ENCODE measurements around the gene CAMTA1. TPM values are rescaled to one million over a fixed set of nuclear protein-coding genes. Genes with fewer than 3 reads are reported as not detected.

The CAMTA1 gene
- polyA plus RNA-seq, 1 of the 3 experiments (the other 2 are of a cell fraction), result 63.1 TPM

- no peaks in the 10 kb centered on the region for H4K20me1 ChIP-seq (ENCODE audit: insufficient read depth)
- no peak overlapping the region for H2AFZ ChIP-seq (ENCODE audit: low read depth)
- no peak overlapping the region for H3K4me2 ChIP-seq
- no peak for DNase-seq
- no peaks in the 10 kb centered on the region for H3K79me2 ChIP-seq (ENCODE audit: insufficient read depth)
- ChIA-PET CTCF (interaction anchor here (1.0 to 2.7 kb wide), 3 partner anchors 8 to 93 kb away, joined by 3 to 28 read pairs (median 4); no protein-coding TSS in a partner anchor), POLR2A (no interaction called here)
- no peaks in the 10 kb centered on the region for H3K9me2 ChIP-seq
- H3K4me3 ChIP-seq (ENCODE audit: low read depth in 2 of 2, low read length in 1 of 2), result no peak overlapping the region
- no peak overlapping the region for H3K9ac ChIP-seq
- TF ChIP-seq USF1 (IDR thresholded peaks at IDR 0.05; ENCODE audit: borderline replicate concordance, low read depth), result no peak
- no peak for TF ChIP-seq ZBTB33 (IDR thresholded peaks at IDR 0.05; ENCODE audit: borderline replicate concordance, low read depth)
- no peak for TF ChIP-seq IRF3 (IDR thresholded peaks at IDR 0.05; ENCODE audit: low read depth, low read length)
- TF ChIP-seq TCF12 (IDR thresholded peaks at IDR 0.05), result no peak
- no peak for TF ChIP-seq SIN3A (IDR thresholded peaks at IDR 0.05; ENCODE audit: borderline replicate concordance, low read depth, low read length)
- no peak for TF ChIP-seq NFIC (IDR thresholded peaks at IDR 0.05; ENCODE audit: borderline replicate concordance)
- TF ChIP-seq RFX5 (IDR thresholded peaks at IDR 0.05; ENCODE audit: low read length), result no peak
- no peak for TF ChIP-seq MAX (IDR thresholded peaks at IDR 0.05; ENCODE audit: low read depth)
- no peak for TF ChIP-seq MXI1 (IDR thresholded peaks at IDR 0.05; ENCODE audit: low read depth, low read length)
- no peak for TF ChIP-seq NRF1 (IDR thresholded peaks at IDR 0.05; ENCODE audit: low read depth, low read length)
- no peak for TF ChIP-seq RCOR1 (IDR thresholded peaks at IDR 0.05; ENCODE audit: low read length)
- no peak for TF ChIP-seq TEAD4 (IDR thresholded peaks at IDR 0.05; ENCODE audit: borderline replicate concordance, insufficient read depth)
- TF ChIP-seq EP300 (IDR thresholded peaks at IDR 0.05; ENCODE audit: borderline replicate concordance in 1 of 2, low read depth in 1 of 2, low read length in 1 of 2), result no peak
- TF ChIP-seq ELF1 (IDR thresholded peaks at IDR 0.05), result no peak
- no peak for TF ChIP-seq FOXM1 (IDR thresholded peaks at IDR 0.05; ENCODE audit: low read depth)
- TF ChIP-seq REST (IDR thresholded peaks at IDR 0.05; ENCODE audit: low read depth, low read length), result no peak
- no peak for TF ChIP-seq GABPA (IDR thresholded peaks at IDR 0.05; ENCODE audit: low read depth)
- no peak for TF ChIP-seq CTCF (IDR thresholded peaks at IDR 0.05)
- H3K4me1 ChIP-seq (ENCODE audit: control insufficient read depth in 1 of 2, insufficient read depth in 2 of 2, low read depth in 1 of 2, low read length in 1 of 2), result peaks cover 0 to 14% of the 10 kb centered on the region in 2 experiments; a peak in 1 of 4 replicates
- WGBS (ENCODE audit: low lambda C conversion rate), result 64% methylated on average over 4 of the region's 6 CpGs
- H3K9me3 ChIP-seq, result no peaks in the 10 kb centered on the region
- H3K27me3 ChIP-seq (ENCODE audit: insufficient read depth), result no peaks in the 10 kb centered on the region
- no peaks in the 10 kb centered on the region for H3K36me3 ChIP-seq (replicated peaks in 1 of 2; ENCODE audit: control insufficient read depth in 1 of 2, insufficient read depth in 2 of 2, low read length in 1 of 2)
- no peaks in the 10 kb centered on the region for H3F3A ChIP-seq (replicated peaks; ENCODE audit: insufficient read depth)
- no peak overlapping the region for H3K27ac ChIP-seq (ENCODE audit: low read depth in 2 of 2, low read length in 1 of 2)
Observed at GRCh38 chr1:7659514-7659913, 874.3 kb downstream of the CAMTA1 start.
